ENCODE results near the gene ZRANB3. TPM values are rescaled to one million over a fixed set of nuclear protein-coding genes. Genes with fewer than 3 reads are reported as not detected.

Gene ZRANB3
- total and polyA plus RNA-seq, 2 donors (not counting 1 experiment from before 2014, with no cell fraction given) = 4.8 to 7.4 TPM

DNA sequence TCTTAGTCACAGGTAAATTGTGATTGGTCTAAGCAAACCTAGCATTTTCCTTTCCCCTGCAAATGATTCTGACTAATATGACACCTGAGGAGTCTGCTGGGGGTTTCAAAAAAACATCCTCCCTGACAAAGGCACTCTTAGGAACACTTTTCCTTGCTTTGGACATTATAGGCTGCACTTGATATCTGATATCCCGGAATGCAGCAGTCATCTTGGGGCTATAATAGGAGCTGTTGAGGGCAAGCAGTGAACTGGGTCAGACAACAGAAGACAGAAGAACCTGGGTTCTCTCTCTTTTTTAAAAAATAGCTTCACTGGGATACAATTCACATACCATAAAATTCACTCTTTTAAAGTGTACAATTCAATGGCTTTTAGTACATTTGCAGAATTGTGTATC is 249.6 kb downstream of the ZRANB3 start:
- no peaks in the 10 kb centered on the region for H3K36me3 ChIP-seq (ENCODE audit: control insufficient read depth, insufficient read depth, low read length)
- no peaks in the 10 kb centered on the region for H3K27me3 ChIP-seq (ENCODE audit: control insufficient read depth, insufficient read depth, low read length)
- no peaks in the 10 kb centered on the region for H3K4me1 ChIP-seq (ENCODE audit: control insufficient read depth, extremely low read depth, insufficient read depth, low read length)
- no peak overlapping the region for H3K4me2 ChIP-seq (ENCODE audit: extremely low read depth, insufficient read depth, low read length)
- no peak overlapping the region for H3K27ac ChIP-seq (ENCODE audit: insufficient read depth, low read length)
- H3K9me3 ChIP-seq (ENCODE audit: control insufficient read depth, insufficient read depth, low read depth, low read length) = no peaks in the 10 kb centered on the region
- TF ChIP-seq, protein P1, sequence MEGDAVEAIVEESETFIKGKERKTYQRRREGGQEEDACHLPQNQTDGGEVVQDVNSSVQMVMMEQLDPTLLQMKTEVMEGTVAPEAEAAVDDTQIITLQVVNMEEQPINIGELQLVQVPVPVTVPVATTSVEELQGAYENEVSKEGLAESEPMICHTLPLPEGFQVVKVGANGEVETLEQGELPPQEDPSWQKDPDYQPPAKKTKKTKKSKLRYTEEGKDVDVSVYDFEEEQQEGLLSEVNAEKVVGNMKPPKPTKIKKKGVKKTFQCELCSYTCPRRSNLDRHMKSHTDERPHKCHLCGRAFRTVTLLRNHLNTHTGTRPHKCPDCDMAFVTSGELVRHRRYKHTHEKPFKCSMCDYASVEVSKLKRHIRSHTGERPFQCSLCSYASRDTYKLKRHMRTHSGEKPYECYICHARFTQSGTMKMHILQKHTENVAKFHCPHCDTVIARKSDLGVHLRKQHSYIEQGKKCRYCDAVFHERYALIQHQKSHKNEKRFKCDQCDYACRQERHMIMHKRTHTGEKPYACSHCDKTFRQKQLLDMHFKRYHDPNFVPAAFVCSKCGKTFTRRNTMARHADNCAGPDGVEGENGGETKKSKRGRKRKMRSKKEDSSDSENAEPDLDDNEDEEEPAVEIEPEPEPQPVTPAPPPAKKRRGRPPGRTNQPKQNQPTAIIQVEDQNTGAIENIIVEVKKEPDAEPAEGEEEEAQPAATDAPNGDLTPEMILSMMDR (conservative IDR thresholded peaks at IDR 0.05 in 1 of 2, IDR thresholded peaks at IDR 0.05 in 1 of 2; ENCODE audit: low read depth in 1 of 2, low read length in 2 of 2) = no peak
- TF ChIP-seq EZH2 (IDR thresholded peaks at IDR 0.05; ENCODE audit: low read length, missing control alignments) = no peak
- H3K9ac ChIP-seq (ENCODE audit: insufficient read depth, low read length) = no peak overlapping the region
- no peak overlapping the region for H2AFZ ChIP-seq (ENCODE audit: low read length)
- no peaks in the 10 kb centered on the region for H4K20me1 ChIP-seq (ENCODE audit: control insufficient read depth, extremely low read depth, insufficient read depth, low read length)
- H3K4me3 ChIP-seq (replicated peaks in 1 of 4; ENCODE audit: control extremely low read depth in 1 of 4, insufficient read depth in 1 of 4, low read depth in 3 of 4, low read length in 4 of 4) = no peak overlapping the region
- no peaks in the 10 kb centered on the region for H3K79me2 ChIP-seq (ENCODE audit: control insufficient read depth, insufficient read depth, low read length)
- DNase-seq (ENCODE audit: low read depth in 2 of 2) = no peak

DNA sequence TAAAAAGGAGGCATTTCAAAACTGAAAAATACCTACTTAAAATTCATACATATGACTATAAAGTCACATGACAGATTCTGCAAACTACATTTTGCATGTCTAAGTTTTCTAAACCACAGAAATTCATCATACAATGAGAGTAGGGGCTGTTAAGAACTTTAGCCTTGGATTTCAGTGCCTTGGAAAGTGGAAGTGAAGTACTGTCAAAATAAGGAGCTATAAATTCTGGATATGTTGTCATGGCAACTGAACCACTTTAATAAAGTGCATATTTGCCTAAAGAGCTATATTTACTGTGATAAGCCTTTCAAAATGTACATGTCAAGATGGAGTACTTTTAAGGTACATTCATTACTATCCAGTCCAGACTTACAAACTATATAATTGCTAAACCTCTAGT is 251.8 kb downstream of the ZRANB3 start:
- no peaks in the 10 kb centered on the region for H3K9me3 ChIP-seq (ENCODE audit: control insufficient read depth, insufficient read depth, low read depth, low read length)
- H3K4me1 ChIP-seq (ENCODE audit: control insufficient read depth, extremely low read depth, insufficient read depth, low read length) = no peaks in the 10 kb centered on the region
- H4K20me1 ChIP-seq (ENCODE audit: control insufficient read depth, extremely low read depth, insufficient read depth, low read length) = no peaks in the 10 kb centered on the region
- H3K79me2 ChIP-seq (ENCODE audit: control insufficient read depth, insufficient read depth, low read length) = no peaks in the 10 kb centered on the region
- no peak overlapping the region for H3K4me3 ChIP-seq (replicated peaks in 1 of 4; ENCODE audit: control extremely low read depth in 1 of 4, insufficient read depth in 1 of 4, low read depth in 3 of 4, low read length in 4 of 4)
- no peak overlapping the region for H3K27ac ChIP-seq (ENCODE audit: insufficient read depth, low read length)
- no peak for DNase-seq (ENCODE audit: low read depth in 2 of 2)
- no peak overlapping the region for H2AFZ ChIP-seq (ENCODE audit: low read length)
- H3K4me2 ChIP-seq (ENCODE audit: extremely low read depth, insufficient read depth, low read length) = no peak overlapping the region
- TF ChIP-seq EZH2 (IDR thresholded peaks at IDR 0.05; ENCODE audit: low read length, missing control alignments) = no peak
- TF ChIP-seq, protein P1 (conservative IDR thresholded peaks at IDR 0.05 in 1 of 2, IDR thresholded peaks at IDR 0.05 in 1 of 2; ENCODE audit: low read depth in 1 of 2, low read length in 2 of 2) = no peak
- no peak overlapping the region for H3K9ac ChIP-seq (ENCODE audit: insufficient read depth, low read length)
- H3K27me3 ChIP-seq (ENCODE audit: control insufficient read depth, insufficient read depth, low read length) = no peaks in the 10 kb centered on the region
- no peaks in the 10 kb centered on the region for H3K36me3 ChIP-seq (ENCODE audit: control insufficient read depth, insufficient read depth, low read length)

- TF ChIP-seq EZH2 (IDR thresholded peaks at IDR 0.05; ENCODE audit: low read length, missing control alignments) = no peak
- TF ChIP-seq, protein P1 (conservative IDR thresholded peaks at IDR 0.05 in 1 of 2, IDR thresholded peaks at IDR 0.05 in 1 of 2; ENCODE audit: low read depth in 1 of 2, low read length in 2 of 2) = no peak
- no peaks in the 10 kb centered on the region for H3K27me3 ChIP-seq (ENCODE audit: control insufficient read depth, insufficient read depth, low read length)
- DNase-seq (ENCODE audit: low read depth in 2 of 2) = no peak
- H3K27ac ChIP-seq (ENCODE audit: insufficient read depth, low read length) = no peak overlapping the region
- H2AFZ ChIP-seq (ENCODE audit: low read length) = no peak overlapping the region
- H3K4me3 ChIP-seq (replicated peaks in 1 of 4; ENCODE audit: control extremely low read depth in 1 of 4, insufficient read depth in 1 of 4, low read depth in 3 of 4, low read length in 4 of 4) = no peak overlapping the region
- no peaks in the 10 kb centered on the region for H4K20me1 ChIP-seq (ENCODE audit: control insufficient read depth, extremely low read depth, insufficient read depth, low read length)
- no peak overlapping the region for H3K4me2 ChIP-seq (ENCODE audit: extremely low read depth, insufficient read depth, low read length)
- H3K9me3 ChIP-seq (ENCODE audit: control insufficient read depth, insufficient read depth, low read depth, low read length) = no peaks in the 10 kb centered on the region
- H3K4me1 ChIP-seq (ENCODE audit: control insufficient read depth, extremely low read depth, insufficient read depth, low read length) = no peaks in the 10 kb centered on the region
- H3K36me3 ChIP-seq (ENCODE audit: control insufficient read depth, insufficient read depth, low read length) = no peaks in the 10 kb centered on the region
- H3K9ac ChIP-seq (ENCODE audit: insufficient read depth, low read length) = no peak overlapping the region
- no peaks in the 10 kb centered on the region for H3K79me2 ChIP-seq (ENCODE audit: control insufficient read depth, insufficient read depth, low read length)
Observed at GRCh38 chr2:135276525-135276924, 254.5 kb downstream of the ZRANB3 start.
